ENCODE results near the gene KRTAP5-4.

GRCh38 chr11:1643146-1643690 lies 21.3 kb upstream of the KRTAP5-4 start:
- TF ChIP-seq, protein P1, sequence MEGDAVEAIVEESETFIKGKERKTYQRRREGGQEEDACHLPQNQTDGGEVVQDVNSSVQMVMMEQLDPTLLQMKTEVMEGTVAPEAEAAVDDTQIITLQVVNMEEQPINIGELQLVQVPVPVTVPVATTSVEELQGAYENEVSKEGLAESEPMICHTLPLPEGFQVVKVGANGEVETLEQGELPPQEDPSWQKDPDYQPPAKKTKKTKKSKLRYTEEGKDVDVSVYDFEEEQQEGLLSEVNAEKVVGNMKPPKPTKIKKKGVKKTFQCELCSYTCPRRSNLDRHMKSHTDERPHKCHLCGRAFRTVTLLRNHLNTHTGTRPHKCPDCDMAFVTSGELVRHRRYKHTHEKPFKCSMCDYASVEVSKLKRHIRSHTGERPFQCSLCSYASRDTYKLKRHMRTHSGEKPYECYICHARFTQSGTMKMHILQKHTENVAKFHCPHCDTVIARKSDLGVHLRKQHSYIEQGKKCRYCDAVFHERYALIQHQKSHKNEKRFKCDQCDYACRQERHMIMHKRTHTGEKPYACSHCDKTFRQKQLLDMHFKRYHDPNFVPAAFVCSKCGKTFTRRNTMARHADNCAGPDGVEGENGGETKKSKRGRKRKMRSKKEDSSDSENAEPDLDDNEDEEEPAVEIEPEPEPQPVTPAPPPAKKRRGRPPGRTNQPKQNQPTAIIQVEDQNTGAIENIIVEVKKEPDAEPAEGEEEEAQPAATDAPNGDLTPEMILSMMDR (IDR thresholded peaks at IDR 0.05) = no peak
- TF ChIP-seq POLR2A (IDR thresholded peaks at IDR 0.05) = no peak

Data from testis (tissue), 2 donors.